Loucy (cell line): Measurements from ENCODE around the gene UBE2K.
"Not testable (repeated sequence)": the region's sequence is repeated elsewhere in the genome, so short reads cannot be mapped to it uniquely, and the experiment has no call there.

Experiments
- H2AFZ ChIP-seq: fragments of 200-600 bp; sonication (generic); 2 replicates; pipeline ENCODE4 v1.6.0; 2016; ENCODE audit warnings: antibody characterized with exemption, mild to moderate bottlenecking, low read length, moderate library complexity
- H3F3A ChIP-seq: fragments of 200-600 bp; 2 replicates; pipeline ENCODE4 v1.6.0; 2016; ENCODE audit warnings: antibody characterized with exemption, low read depth, mild to moderate bottlenecking
- H3K27me3 ChIP-seq: fragments of 200-600 bp; sonication (generic); 2 replicates; pipeline ENCODE4 v1.6.1; 2014; ENCODE audit warnings: low read length, mild to moderate bottlenecking; ENCODE audit not compliant: insufficient read depth, poor library complexity, severe bottlenecking
- H3K36me3 ChIP-seq: fragments of 200-600 bp; sonication (generic); 2 replicates; pipeline ENCODE4 v1.6.1; 2016; ENCODE audit warnings: low read length; ENCODE audit not compliant: insufficient read depth
- H3K4me1 ChIP-seq: fragments of 200-600 bp; sonication (generic); 2 replicates; pipeline ENCODE4 v1.5.1; 2014; ENCODE audit warnings: low read length, mild to moderate bottlenecking; ENCODE audit not compliant: insufficient read depth, poor library complexity, severe bottlenecking
- H3K4me2 ChIP-seq: fragments of 200-600 bp; sonication (generic); 2 replicates; pipeline ENCODE4 v1.6.0; 2014; ENCODE audit warnings: antibody characterized with exemption, low read length, low read depth, mild to moderate bottlenecking; ENCODE audit not compliant: poor library complexity, severe bottlenecking
- H3K4me3 ChIP-seq: fragments of 200-600 bp; sonication (generic); 2 replicates; pipeline ENCODE4 v1.5.1; 2014; ENCODE audit warnings: low read length, mild to moderate bottlenecking, mixed read lengths; ENCODE audit not compliant: poor library complexity, severe bottlenecking
- H3K79me2 ChIP-seq: fragments of 200-600 bp; sonication (generic); 2 replicates; pipeline ENCODE4 v1.6.1; 2014; ENCODE audit warnings: low read length; ENCODE audit not compliant: insufficient read depth
- H3K9ac ChIP-seq: fragments of 200-600 bp; sonication (generic); 2 replicates; pipeline ENCODE4 v1.6.0; 2014; ENCODE audit warnings: mild to moderate bottlenecking, low read depth, low read length, moderate library complexity; ENCODE audit not compliant: poor library complexity, severe bottlenecking
- H3K9me2 ChIP-seq: fragments of 200-600 bp; sonication (generic); replicated peaks from 2 replicates; pipeline ENCODE4 v1.6.1; 2016; ENCODE audit warnings: low read depth, low read length, mixed read lengths
- H3K9me3 ChIP-seq: fragments of 200-600 bp; sonication (generic); 2 replicates; pipeline ENCODE4 v1.6.1; 2014; ENCODE audit warnings: mild to moderate bottlenecking, antibody characterized with exemption, low read length, low read depth; ENCODE audit not compliant: insufficient read depth
- H4K20me1 ChIP-seq: fragments of 200-600 bp; sonication (generic); 2 replicates; pipeline ENCODE4 v1.6.0; 2014; ENCODE audit warnings: antibody characterized with exemption, low read length, mild to moderate bottlenecking; ENCODE audit not compliant: insufficient read depth, poor library complexity, severe bottlenecking
- EZH2phosphoT487 ChIP-seq: fragments of 200-600 bp; IDR thresholded peaks from 2 replicates; pipeline ENCODE4 v1.6.1; 2018; ENCODE audit warnings: antibody characterized with exemption, mild to moderate bottlenecking, moderate library complexity, borderline replicate concordance
- TF ChIP-seq, protein P1 (sequence below): fragments of 200-600 bp; sonication (generic); conservative IDR thresholded peaks from 2 replicates; pipeline ENCODE4 v1.5.1; 2014; ENCODE audit warnings: mild to moderate bottlenecking, antibody characterized with exemption, low read length

Gene UBE2K

DNA sequence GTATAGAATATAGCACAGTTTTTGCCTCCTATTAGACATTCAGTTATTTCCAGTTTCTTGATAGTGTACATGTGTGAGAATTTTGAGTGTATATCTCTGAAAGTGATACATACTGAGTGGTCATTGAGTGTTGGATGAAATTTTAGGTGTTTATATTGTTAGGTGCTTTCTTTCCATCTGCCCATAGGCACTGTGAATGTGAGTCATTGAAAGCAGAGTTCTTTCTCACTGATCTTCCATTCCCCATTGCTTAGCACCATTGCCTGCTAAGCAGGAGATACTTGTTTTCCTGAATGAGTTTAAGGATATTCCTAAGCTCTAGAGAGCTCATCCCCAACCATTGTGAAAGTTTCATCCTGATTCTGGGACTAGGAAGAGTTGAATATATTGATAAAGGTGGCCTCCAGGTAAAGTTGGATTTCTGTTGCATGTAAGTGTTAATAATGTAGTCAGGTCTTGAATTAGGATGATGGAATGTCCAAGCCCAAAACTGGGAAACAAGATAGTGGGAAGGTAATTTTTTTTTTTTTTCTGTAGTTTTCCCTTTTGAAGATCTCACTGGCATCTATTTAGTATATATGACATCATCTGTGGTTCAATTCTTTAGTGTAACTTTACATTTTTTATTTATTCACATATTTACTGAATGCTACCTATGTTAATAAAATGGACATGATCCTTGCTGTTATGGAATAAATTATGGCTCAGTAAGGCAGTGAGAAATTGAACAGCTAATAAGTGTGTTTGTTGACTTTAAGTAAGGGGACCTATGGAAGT is 22.1 kb downstream of the UBE2K start:
- H3F3A ChIP-seq: no peaks in the 10 kb centered on the region
- TF ChIP-seq, protein P1, sequence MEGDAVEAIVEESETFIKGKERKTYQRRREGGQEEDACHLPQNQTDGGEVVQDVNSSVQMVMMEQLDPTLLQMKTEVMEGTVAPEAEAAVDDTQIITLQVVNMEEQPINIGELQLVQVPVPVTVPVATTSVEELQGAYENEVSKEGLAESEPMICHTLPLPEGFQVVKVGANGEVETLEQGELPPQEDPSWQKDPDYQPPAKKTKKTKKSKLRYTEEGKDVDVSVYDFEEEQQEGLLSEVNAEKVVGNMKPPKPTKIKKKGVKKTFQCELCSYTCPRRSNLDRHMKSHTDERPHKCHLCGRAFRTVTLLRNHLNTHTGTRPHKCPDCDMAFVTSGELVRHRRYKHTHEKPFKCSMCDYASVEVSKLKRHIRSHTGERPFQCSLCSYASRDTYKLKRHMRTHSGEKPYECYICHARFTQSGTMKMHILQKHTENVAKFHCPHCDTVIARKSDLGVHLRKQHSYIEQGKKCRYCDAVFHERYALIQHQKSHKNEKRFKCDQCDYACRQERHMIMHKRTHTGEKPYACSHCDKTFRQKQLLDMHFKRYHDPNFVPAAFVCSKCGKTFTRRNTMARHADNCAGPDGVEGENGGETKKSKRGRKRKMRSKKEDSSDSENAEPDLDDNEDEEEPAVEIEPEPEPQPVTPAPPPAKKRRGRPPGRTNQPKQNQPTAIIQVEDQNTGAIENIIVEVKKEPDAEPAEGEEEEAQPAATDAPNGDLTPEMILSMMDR: no peak
- no peak for TF ChIP-seq EZH2phosphoT487
- no peaks in the 10 kb centered on the region for H3K9me2 ChIP-seq
- H2AFZ ChIP-seq: no peak overlapping the region
- no peaks in the 10 kb centered on the region for H3K27me3 ChIP-seq
- H3K4me3 ChIP-seq: no peak overlapping the region
- H3K4me2 ChIP-seq: no peak overlapping the region
- H4K20me1 ChIP-seq: peaks cover 63% of the 10 kb centered on the region
- no peaks in the 10 kb centered on the region for H3K9me3 ChIP-seq
- H3K4me1 ChIP-seq: no peaks in the 10 kb centered on the region
- H3K36me3 ChIP-seq: peaks cover 6% of the 10 kb centered on the region; the same call in 1 of the 2 replicates
- H3K79me2 ChIP-seq: peaks cover 91% of the 10 kb centered on the region
- no peak overlapping the region for H3K9ac ChIP-seq

DNA sequence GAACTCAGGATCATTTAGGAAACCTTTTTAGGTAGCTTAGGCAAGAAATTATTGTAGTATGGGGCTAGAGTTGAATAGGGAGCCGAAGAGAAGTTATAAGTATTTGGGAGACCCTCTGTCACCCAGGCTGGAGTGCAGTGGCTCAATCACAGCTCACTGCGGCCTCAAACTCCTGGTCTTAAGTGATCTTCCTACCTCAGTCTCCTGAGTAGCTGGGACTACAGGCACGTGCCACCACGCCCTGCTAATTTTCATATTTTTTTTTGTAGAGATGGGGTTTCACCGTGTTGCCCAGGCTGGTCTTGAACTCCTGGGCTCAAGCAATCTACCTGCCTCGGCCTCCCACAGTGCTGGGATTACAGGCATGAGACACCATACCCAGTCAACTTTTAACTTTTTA is 23.3 kb downstream of the UBE2K start:
- H3K4me1 ChIP-seq, H3K27me3 ChIP-seq, H3K4me2 ChIP-seq, H3K9me3 ChIP-seq, H3K36me3 ChIP-seq, H3K9ac ChIP-seq, H2AFZ ChIP-seq, H3F3A ChIP-seq, H3K9me2 ChIP-seq, H3K4me3 ChIP-seq: not testable (repeated sequence)
- Histone ChIP-seq H4K20me1 (peaks cover 66% of the 10 kb centered on the region), H3K79me2 (peaks cover 91% of the 10 kb centered on the region)

DNA sequence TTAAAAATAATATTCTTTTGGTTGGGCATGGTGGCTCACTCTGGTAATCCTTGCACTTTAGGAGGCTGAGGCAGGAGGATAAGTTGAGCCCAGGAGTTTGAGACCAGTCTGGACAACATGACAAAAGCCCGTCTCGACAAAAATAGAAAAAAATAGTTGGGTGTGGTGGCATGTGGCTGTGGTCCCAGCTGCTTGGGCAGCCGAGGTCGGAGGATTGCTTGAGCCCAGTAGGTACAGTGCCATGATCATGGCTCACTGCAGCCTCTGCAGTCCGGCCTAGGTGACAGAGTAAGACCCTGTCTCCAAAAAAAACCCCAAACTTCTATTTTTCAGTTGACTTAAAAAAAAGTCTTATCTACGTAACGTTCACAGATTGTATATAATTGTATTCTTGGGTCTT is 23.9 kb downstream of the UBE2K start:
- Histone ChIP-seq H3K79me2 (peaks cover 91% of the 10 kb centered on the region), H3F3A (no peaks in the 10 kb centered on the region), H3K27me3 (no peaks in the 10 kb centered on the region), H3K9ac (no peak overlapping the region), H3K9me2 (no peaks in the 10 kb centered on the region), H2AFZ (no peak overlapping the region), H3K4me3 (no peak overlapping the region), H3K36me3 (peaks cover 8% of the 10 kb centered on the region; the same call in 1 of the 2 replicates), H3K4me2 (no peak overlapping the region), H3K9me3 (no peaks in the 10 kb centered on the region), H4K20me1 (peaks cover 67% of the 10 kb centered on the region), H3K4me1 (no peaks in the 10 kb centered on the region)
- TF ChIP-seq EZH2phosphoT487: no peak
- TF ChIP-seq, protein P1: no peak

DNA sequence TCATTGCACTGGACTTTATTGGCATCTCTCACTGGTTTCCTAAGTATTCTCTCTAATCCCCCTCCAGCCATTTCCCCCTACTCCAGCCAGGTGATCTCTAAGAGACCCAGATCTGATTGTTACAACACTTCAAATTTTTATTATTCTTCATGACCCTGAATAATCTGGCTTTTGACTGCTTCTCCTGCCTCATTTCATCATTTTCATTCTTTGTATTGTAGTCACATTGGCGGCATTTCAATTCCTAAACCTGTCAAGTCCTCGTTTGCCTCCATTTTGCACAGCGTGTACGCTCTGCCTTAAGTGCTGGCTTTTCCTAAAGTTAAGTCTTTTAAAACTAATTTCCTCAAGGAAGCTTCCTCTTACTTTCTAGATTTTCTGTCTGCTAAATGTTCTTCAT is 31.6 kb downstream of the UBE2K start:
- peaks cover 3% of the 10 kb centered on the region for H3K4me1 ChIP-seq
- no peak overlapping the region for H3K4me2 ChIP-seq
- H3K4me3 ChIP-seq: no peak overlapping the region
- no peaks in the 10 kb centered on the region for H3K27me3 ChIP-seq
- peaks cover 98% of the 10 kb centered on the region for H3K79me2 ChIP-seq
- H3F3A ChIP-seq: no peaks in the 10 kb centered on the region
- peaks cover 24% of the 10 kb centered on the region; the same call in 1 of the 2 replicates for H3K36me3 ChIP-seq
- H3K9ac ChIP-seq: no peak overlapping the region
- peaks cover 76% of the 10 kb centered on the region for H4K20me1 ChIP-seq
- no peak overlapping the region for H2AFZ ChIP-seq
- no peaks in the 10 kb centered on the region for H3K9me3 ChIP-seq
- no peaks in the 10 kb centered on the region for H3K9me2 ChIP-seq
- no peak for TF ChIP-seq EZH2phosphoT487
- TF ChIP-seq, protein P1: no peak
